Measurements from ENCODE around the gene XPR1. TPM values are rescaled to one million over a fixed set of nuclear protein-coding genes. Genes with fewer than 3 reads are reported as not detected.

The XPR1 gene
- total RNA-seq, 1 experiment from 2014 or later: 30.7 TPM

- CTCF ChIA-PET: no interaction called here
- TF ChIP-seq EZH2 (IDR thresholded peaks at IDR 0.05; ENCODE audit: borderline replicate concordance, low read depth, low read length, poor library complexity, severe bottlenecking): no peak
- TF ChIP-seq CTCF (conservative IDR thresholded peaks at IDR 0.05; ENCODE audit: low read depth, low read length): no peak
- Histone ChIP-seq H3K4me3 (ENCODE audit: low read depth, low read length, poor library complexity, severe bottlenecking) (no peak overlapping the region), H3K27me3 (replicated peaks; ENCODE audit: insufficient read depth, low read depth, low read length, poor library complexity) (no peaks in the 10 kb centered on the region), H3K36me3 (ENCODE audit: insufficient read depth, low read length, poor library complexity, severe bottlenecking) (no peaks in the 10 kb centered on the region), H3K9me3 (ENCODE audit: low read depth, low read length, poor library complexity, severe bottlenecking) (no peaks in the 10 kb centered on the region), H3K27ac (ENCODE audit: low read depth, low read length, poor library complexity, severe bottlenecking) (no peak overlapping the region), H3K4me1 (ENCODE audit: insufficient read depth, low read length, poor library complexity, severe bottlenecking) (no peaks in the 10 kb centered on the region)
- no TSS peak for BruUV-seq (replicated peaks)
- POLR2A ChIA-PET (ENCODE audit: low non-redundant PET): no interaction called here
- intact Hi-C loops (cut with micrococcal nuclease; ENCODE audit: unreplicated experiment): no loop called here
- DNase-seq (ENCODE audit: low spot score): no peak
Observed at GRCh38 chr1:180811298-180811697, 179.5 kb downstream of the XPR1 start.

GRCh38 chr1:180811886-180812285 lies 180.1 kb downstream of the XPR1 start:
- Histone ChIP-seq H3K27ac (ENCODE audit: low read depth, low read length, poor library complexity, severe bottlenecking) (no peak overlapping the region), H3K4me1 (ENCODE audit: insufficient read depth, low read length, poor library complexity, severe bottlenecking) (no peaks in the 10 kb centered on the region), H3K27me3 (replicated peaks; ENCODE audit: insufficient read depth, low read depth, low read length, poor library complexity) (no peaks in the 10 kb centered on the region), H3K9me3 (ENCODE audit: low read depth, low read length, poor library complexity, severe bottlenecking) (no peaks in the 10 kb centered on the region), H3K4me3 (ENCODE audit: low read depth, low read length, poor library complexity, severe bottlenecking) (no peak overlapping the region), H3K36me3 (ENCODE audit: insufficient read depth, low read length, poor library complexity, severe bottlenecking) (no peaks in the 10 kb centered on the region)
- no TSS peak for BruUV-seq (replicated peaks)
- CTCF ChIA-PET: no interaction called here
- DNase-seq (ENCODE audit: low spot score): no peak
- no peak for TF ChIP-seq CTCF (conservative IDR thresholded peaks at IDR 0.05; ENCODE audit: low read depth, low read length)
- no peak for TF ChIP-seq EZH2 (IDR thresholded peaks at IDR 0.05; ENCODE audit: borderline replicate concordance, low read depth, low read length, poor library complexity, severe bottlenecking)
- POLR2A ChIA-PET (ENCODE audit: low non-redundant PET): no interaction called here
- intact Hi-C loops (cut with micrococcal nuclease; ENCODE audit: unreplicated experiment): no loop called here

- H3K27ac ChIP-seq (ENCODE audit: low read depth, low read length, poor library complexity, severe bottlenecking): no peak overlapping the region
- no peaks in the 10 kb centered on the region for H3K4me1 ChIP-seq (ENCODE audit: insufficient read depth, low read length, poor library complexity, severe bottlenecking)
- POLR2A ChIA-PET (ENCODE audit: low non-redundant PET): no interaction called here
- no TSS peak for BruUV-seq (replicated peaks)
- TF ChIP-seq EZH2 (IDR thresholded peaks at IDR 0.05; ENCODE audit: borderline replicate concordance, low read depth, low read length, poor library complexity, severe bottlenecking) (no peak), CTCF (conservative IDR thresholded peaks at IDR 0.05; ENCODE audit: low read depth, low read length) (no peak)
- H3K9me3 ChIP-seq (ENCODE audit: low read depth, low read length, poor library complexity, severe bottlenecking): no peaks in the 10 kb centered on the region
- H3K36me3 ChIP-seq (ENCODE audit: insufficient read depth, low read length, poor library complexity, severe bottlenecking): no peaks in the 10 kb centered on the region
- H3K4me3 ChIP-seq (ENCODE audit: low read depth, low read length, poor library complexity, severe bottlenecking): no peak overlapping the region
- intact Hi-C loops (cut with micrococcal nuclease; ENCODE audit: unreplicated experiment): no loop called here
- no peaks in the 10 kb centered on the region for H3K27me3 ChIP-seq (replicated peaks; ENCODE audit: insufficient read depth, low read depth, low read length, poor library complexity)
- CTCF ChIA-PET: no interaction called here
- DNase-seq (ENCODE audit: low spot score): no peak
Observed at GRCh38 chr1:180814258-180814657, 182.4 kb downstream of the XPR1 start.
